ENCODE measurements around the gene SPTAN1. TPM values are rescaled to one million over a fixed set of nuclear protein-coding genes. Genes with fewer than 3 reads are reported as not detected.

The SPTAN1 gene
- total RNA-seq, 1 experiment from 2014 or later: 408 TPM

DNA sequence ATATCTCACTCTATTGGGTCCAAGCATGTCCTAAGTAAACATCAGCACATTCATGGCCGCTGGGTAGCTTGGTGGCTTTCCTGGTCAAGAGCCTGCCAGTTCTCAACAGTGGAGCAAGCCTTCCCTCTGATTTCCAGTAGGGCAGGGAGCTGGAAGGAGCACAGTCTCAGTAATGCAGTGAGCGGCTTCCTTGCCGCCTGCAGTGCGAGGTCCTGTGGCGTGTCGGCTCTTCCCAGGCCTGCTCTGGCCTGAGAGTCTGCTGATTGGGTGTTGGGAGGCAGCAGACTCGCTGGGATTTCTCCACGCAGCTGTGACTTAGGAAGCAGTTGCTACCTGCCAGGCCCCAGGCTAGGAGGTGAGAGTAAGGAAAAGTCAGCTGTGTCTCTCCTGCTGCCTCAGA, 51.3 kb downstream of the SPTAN1 start:
- no peak overlapping the region for H3K27ac Mint-ChIP-seq (ENCODE audit: unreplicated experiment)
- no peaks in the 10 kb centered on the region for H3K4me1 Mint-ChIP-seq (ENCODE audit: low read depth, unreplicated experiment)
- TF ChIP-seq, protein P1, sequence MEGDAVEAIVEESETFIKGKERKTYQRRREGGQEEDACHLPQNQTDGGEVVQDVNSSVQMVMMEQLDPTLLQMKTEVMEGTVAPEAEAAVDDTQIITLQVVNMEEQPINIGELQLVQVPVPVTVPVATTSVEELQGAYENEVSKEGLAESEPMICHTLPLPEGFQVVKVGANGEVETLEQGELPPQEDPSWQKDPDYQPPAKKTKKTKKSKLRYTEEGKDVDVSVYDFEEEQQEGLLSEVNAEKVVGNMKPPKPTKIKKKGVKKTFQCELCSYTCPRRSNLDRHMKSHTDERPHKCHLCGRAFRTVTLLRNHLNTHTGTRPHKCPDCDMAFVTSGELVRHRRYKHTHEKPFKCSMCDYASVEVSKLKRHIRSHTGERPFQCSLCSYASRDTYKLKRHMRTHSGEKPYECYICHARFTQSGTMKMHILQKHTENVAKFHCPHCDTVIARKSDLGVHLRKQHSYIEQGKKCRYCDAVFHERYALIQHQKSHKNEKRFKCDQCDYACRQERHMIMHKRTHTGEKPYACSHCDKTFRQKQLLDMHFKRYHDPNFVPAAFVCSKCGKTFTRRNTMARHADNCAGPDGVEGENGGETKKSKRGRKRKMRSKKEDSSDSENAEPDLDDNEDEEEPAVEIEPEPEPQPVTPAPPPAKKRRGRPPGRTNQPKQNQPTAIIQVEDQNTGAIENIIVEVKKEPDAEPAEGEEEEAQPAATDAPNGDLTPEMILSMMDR (IDR thresholded peaks at IDR 0.05; ENCODE audit: insufficient read depth in 1 of 2, low read depth in 1 of 2, low read length in 1 of 2, severe bottlenecking in 1 of 2, unreplicated experiment in 1 of 2): no peak
- H3K9me3 ChIP-seq: no peaks in the 10 kb centered on the region
- CTCF ChIA-PET: no interaction called here
- POLR2A ChIA-PET: no interaction called here
- peaks cover 4% of the 10 kb centered on the region for H3K36me3 ChIP-seq (ENCODE audit: control insufficient read depth, insufficient read depth, low read length)
- no peaks in the 10 kb centered on the region for H3K4me1 ChIP-seq
- intact Hi-C loops (cut with micrococcal nuclease; ENCODE audit: unreplicated experiment): no loop called here
- H3K27me3 Mint-ChIP-seq (ENCODE audit: insufficient read depth, unreplicated experiment): no peaks in the 10 kb centered on the region
- no peak for DNase-seq
- peaks cover 97% of the 10 kb centered on the region for H3K36me3 Mint-ChIP-seq (ENCODE audit: insufficient read depth, unreplicated experiment)
- no peaks in the 10 kb centered on the region for H3K27me3 ChIP-seq (replicated peaks; ENCODE audit: control insufficient read depth, insufficient read depth, low read length)
- no peaks in the 10 kb centered on the region for H3K9me3 Mint-ChIP-seq (ENCODE audit: unreplicated experiment)
- no peak overlapping the region for H3K4me3 ChIP-seq (ENCODE audit: low read depth, low read length)
- H3K4me3 Mint-ChIP-seq (ENCODE audit: unreplicated experiment): no peak overlapping the region
- no TSS peak for BruUV-seq (replicated peaks)

DNA sequence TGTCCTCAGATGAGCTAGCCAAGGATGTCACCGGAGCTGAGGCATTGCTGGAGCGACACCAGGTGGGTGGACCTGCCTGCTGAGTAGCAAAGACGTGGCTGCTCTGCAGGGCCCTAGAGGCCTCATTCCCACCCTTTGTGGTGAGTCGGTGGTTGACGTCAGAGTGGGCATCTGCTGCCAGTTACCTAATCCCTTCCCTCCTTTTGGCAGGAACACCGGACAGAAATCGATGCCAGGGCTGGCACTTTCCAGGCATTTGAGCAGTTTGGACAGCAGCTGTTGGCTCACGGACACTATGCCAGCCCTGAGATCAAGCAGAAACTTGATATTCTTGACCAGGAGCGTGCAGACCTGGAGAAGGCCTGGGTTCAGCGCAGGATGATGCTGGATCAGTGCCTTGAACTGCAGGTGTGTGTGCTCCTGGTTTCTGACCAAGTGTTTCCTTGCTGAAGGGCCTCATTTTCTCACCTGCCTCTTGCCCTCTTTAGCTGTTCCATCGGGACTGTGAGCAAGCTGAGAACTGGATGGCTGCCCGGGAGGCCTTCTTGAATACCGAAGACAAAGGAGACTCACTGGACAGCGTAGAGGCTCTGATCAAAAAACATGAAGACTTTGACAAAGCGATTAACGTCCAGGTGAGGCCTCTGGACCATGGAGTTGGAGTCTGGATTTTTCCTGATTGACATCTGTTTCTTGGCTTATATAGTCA, 55.4 kb downstream of the SPTAN1 start:
- H3K27ac Mint-ChIP-seq (ENCODE audit: unreplicated experiment): no peak overlapping the region
- TF ChIP-seq, protein P1 (IDR thresholded peaks at IDR 0.05; ENCODE audit: insufficient read depth in 1 of 2, low read depth in 1 of 2, low read length in 1 of 2, severe bottlenecking in 1 of 2, unreplicated experiment in 1 of 2): no peak
- TSS peak; percentile 56 for BruUV-seq (replicated peaks)
- peaks cover 96% of the 10 kb centered on the region for H3K36me3 Mint-ChIP-seq (ENCODE audit: insufficient read depth, unreplicated experiment)
- no peak overlapping the region for H3K4me3 Mint-ChIP-seq (ENCODE audit: unreplicated experiment)
- H3K4me1 ChIP-seq: no peaks in the 10 kb centered on the region
- H3K36me3 ChIP-seq (ENCODE audit: control insufficient read depth, insufficient read depth, low read length): peaks cover 6% of the 10 kb centered on the region
- no peak for DNase-seq
- H3K9me3 ChIP-seq: no peaks in the 10 kb centered on the region
- no peaks in the 10 kb centered on the region for H3K9me3 Mint-ChIP-seq (ENCODE audit: unreplicated experiment)
- intact Hi-C loops (cut with micrococcal nuclease; ENCODE audit: unreplicated experiment): no loop called here
- no peaks in the 10 kb centered on the region for H3K27me3 Mint-ChIP-seq (ENCODE audit: insufficient read depth, unreplicated experiment)
- H3K4me3 ChIP-seq (ENCODE audit: low read depth, low read length): no peak overlapping the region
- CTCF ChIA-PET: interaction anchor here (1.2 kb wide), 1 partner anchor 28 kb away, joined by 3 read pairs; no protein-coding TSS in a partner anchor
- H3K4me1 Mint-ChIP-seq (ENCODE audit: low read depth, unreplicated experiment): no peaks in the 10 kb centered on the region
- POLR2A ChIA-PET: no interaction called here
- no peaks in the 10 kb centered on the region for H3K27me3 ChIP-seq (replicated peaks; ENCODE audit: control insufficient read depth, insufficient read depth, low read length)

DNA sequence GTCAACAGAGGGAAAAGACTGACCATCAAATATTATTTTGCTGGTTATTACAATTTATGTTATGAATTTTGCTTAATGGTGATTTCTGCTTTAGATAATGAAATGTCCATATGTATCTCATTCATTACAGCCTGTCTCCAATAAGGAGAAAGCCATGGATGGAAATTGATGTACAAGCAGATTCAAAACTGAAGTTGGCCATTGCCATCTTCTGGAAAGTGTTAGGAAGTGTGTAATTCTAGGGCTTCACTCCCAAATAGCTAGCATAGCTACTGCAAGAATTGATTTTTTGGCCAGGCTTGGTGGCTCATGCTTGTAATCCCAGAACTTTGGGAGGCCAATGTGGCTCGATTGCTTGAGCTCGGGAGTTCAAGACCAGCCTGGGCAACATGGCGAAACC, 58.5 kb downstream of the SPTAN1 start:
- TF ChIP-seq, protein P1 (IDR thresholded peaks at IDR 0.05; ENCODE audit: insufficient read depth in 1 of 2, low read depth in 1 of 2, low read length in 1 of 2, severe bottlenecking in 1 of 2, unreplicated experiment in 1 of 2): no peak
- ChIA-PET CTCF (interaction anchor here (0.9 to 1.1 kb wide), 3 partner anchors 24 to 249 kb away, joined by 3 to 5 read pairs (median 3); partner anchors contain the start of gene SPTAN1), POLR2A (interaction anchor here (0.6 kb wide), 1 partner anchor 17 kb away, joined by 4 read pairs; no protein-coding TSS in a partner anchor)
- Histone ChIP-seq H3K27me3 (replicated peaks; ENCODE audit: control insufficient read depth, insufficient read depth, low read length) (no peaks in the 10 kb centered on the region), H3K9me3 (no peaks in the 10 kb centered on the region), H3K36me3 (ENCODE audit: control insufficient read depth, insufficient read depth, low read length) (peaks cover 4% of the 10 kb centered on the region), H3K4me1 (no peaks in the 10 kb centered on the region), H3K4me3 (ENCODE audit: low read depth, low read length) (no peak overlapping the region)
- Mint-ChIP-seq H3K27ac (ENCODE audit: unreplicated experiment) (no peak overlapping the region), H3K4me1 (ENCODE audit: low read depth, unreplicated experiment) (no peaks in the 10 kb centered on the region), H3K9me3 (ENCODE audit: unreplicated experiment) (no peaks in the 10 kb centered on the region), H3K36me3 (ENCODE audit: insufficient read depth, unreplicated experiment) (peaks cover 96% of the 10 kb centered on the region), H3K4me3 (ENCODE audit: unreplicated experiment) (no peak overlapping the region), H3K27me3 (ENCODE audit: insufficient read depth, unreplicated experiment) (no peaks in the 10 kb centered on the region)
- no peak for DNase-seq
- intact Hi-C loops (cut with micrococcal nuclease; ENCODE audit: unreplicated experiment): no loop called here
- BruUV-seq (replicated peaks): no TSS peak
